HEK293 (cell line): ENCODE data around the gene SLC28A2.
"Not testable (repeated sequence)": the region's sequence is repeated elsewhere in the genome, so short reads cannot be mapped to it uniquely, and the experiment has no call there.

ENCODE experiments used
- CTCF ChIA-PET: fragments of 350-600 bp; formaldehyde crosslinking; extraction: SDS; loops from one replicate; lab custom pipeline; 2021; ENCODE audit warnings: antibody characterized with exemption; lab: Yijun Ruan, JAX
- POLR2A ChIA-PET: fragments of 300-600 bp; formaldehyde crosslinking; extraction: SDS; loops from one replicate; lab custom pipeline; 2020; ENCODE audit warnings: antibody characterized with exemption, inconsistent platforms; lab: Yijun Ruan, JAX
- H3K27ac ChIP-seq: fragments of 200-500 bp; sonication (Bioruptor generic); 2 replicates; pipeline ENCODE4 v1.5.1; 2014; ENCODE audit warnings: low read depth, low read length, control low read depth, inconsistent platforms; ENCODE audit errors: extremely low read depth
- H3K36me3 ChIP-seq, 2 experiments: fragments of 200-500 bp in 1 of 2; sonication (Bioruptor generic) in 1 of 2; 1 replicate in 1 of 2; 2 replicates in 1 of 2; pipeline ENCODE4 v1.5.1; 2014 to 2017; ENCODE audit warnings: inconsistent platforms in 2 of 2, low read length in 2 of 2; ENCODE audit not compliant: control insufficient read depth in 2 of 2, insufficient read depth in 1 of 2
- H3K4me1 ChIP-seq: fragments of 200-500 bp; sonication (Bioruptor generic); 2 replicates; pipeline ENCODE4 v1.5.1; 2014; ENCODE audit warnings: mild to moderate bottlenecking, low read length, inconsistent platforms; ENCODE audit not compliant: control insufficient read depth, insufficient read depth
- H3K4me3 ChIP-seq: 2 replicates; pipeline ENCODE4 v1.5.1; 2011; ENCODE audit warnings: low read depth, mild to moderate bottlenecking, control low read depth, low read length, moderate library complexity
- H3K9me3 ChIP-seq: fragments of 200-500 bp; sonication (Bioruptor generic); 2 replicates; pipeline ENCODE4 v1.5.1; 2014; ENCODE audit warnings: low read depth, low read length, inconsistent platforms; ENCODE audit not compliant: control insufficient read depth, insufficient read depth
- FEZF1 ChIP-seq: fragments of 450-650 bp; formaldehyde crosslinking; IDR thresholded peaks from 2 replicates; pipeline ENCODE4 v1.5.1; 2016; ENCODE audit warnings: missing biosample characterization, missing genetic modification characterization
- SETDB1 ChIP-seq: IDR thresholded peaks from one replicate; pipeline ENCODE4 v1.6.1; 2017; ENCODE audit warnings: mild to moderate bottlenecking, low read length, moderate library complexity, mixed read lengths; ENCODE audit not compliant: insufficient read length
- ZBTB21 ChIP-seq: fragments of 450-650 bp; formaldehyde crosslinking; IDR thresholded peaks from 2 replicates; pipeline ENCODE4 v1.5.1; 2017; ENCODE audit warnings: missing biosample characterization, missing genetic modification characterization
- ZFP41 ChIP-seq: fragments of 450-650 bp; formaldehyde crosslinking; IDR thresholded peaks from 2 replicates; pipeline ENCODE4 v1.5.1; 2016; ENCODE audit warnings: missing biosample characterization, missing genetic modification characterization, borderline replicate concordance
- ZNF121 ChIP-seq: fragments of 450-650 bp; formaldehyde crosslinking; IDR thresholded peaks from 2 replicates; pipeline ENCODE4 v1.5.1; 2016; ENCODE audit warnings: missing biosample characterization, missing genetic modification characterization
- ZNF157 ChIP-seq: fragments of 450-650 bp; formaldehyde crosslinking; IDR thresholded peaks from 2 replicates; pipeline ENCODE4 v1.5.1; 2016; ENCODE audit warnings: missing biosample characterization, missing genetic modification characterization
- ZNF221 ChIP-seq: fragments of 450-650 bp; formaldehyde crosslinking; IDR thresholded peaks from 2 replicates; pipeline ENCODE4 v1.5.1; 2017; ENCODE audit warnings: missing biosample characterization, missing genetic modification characterization, borderline replicate concordance
- ZNF292 ChIP-seq: fragments of 450-650 bp; formaldehyde crosslinking; IDR thresholded peaks from 2 replicates; pipeline ENCODE4 v1.5.1; 2016; ENCODE audit warnings: low read depth, missing biosample characterization, missing genetic modification characterization, borderline replicate concordance
- ZNF302 ChIP-seq: fragments of 450-650 bp; formaldehyde crosslinking; IDR thresholded peaks from 2 replicates; pipeline ENCODE4 v1.5.1; 2016; ENCODE audit warnings: missing biosample characterization, missing genetic modification characterization, low read depth
- ZNF473 ChIP-seq: fragments of 450-650 bp; formaldehyde crosslinking; IDR thresholded peaks from 2 replicates; pipeline ENCODE4 v1.5.1; 2017; ENCODE audit warnings: missing biosample characterization, missing genetic modification characterization
- ZNF530 ChIP-seq: fragments of 450-650 bp; formaldehyde crosslinking; IDR thresholded peaks from 2 replicates; pipeline ENCODE4 v1.5.1; 2016; ENCODE audit warnings: low read depth, missing biosample characterization, missing genetic modification characterization
- ZNF544 ChIP-seq: fragments of 450-650 bp; formaldehyde crosslinking; IDR thresholded peaks from 2 replicates; pipeline ENCODE4 v1.5.0; 2017; ENCODE audit warnings: missing biosample characterization, missing genetic modification characterization
- ZNF548 ChIP-seq: fragments of 450-650 bp; formaldehyde crosslinking; IDR thresholded peaks from 2 replicates; pipeline ENCODE4 v1.5.1; 2016; ENCODE audit warnings: missing biosample characterization, missing genetic modification characterization
- ZNF549 ChIP-seq: fragments of 450-650 bp; IDR thresholded peaks from 2 replicates; pipeline ENCODE4 v1.5.1; 2018; ENCODE audit warnings: missing biosample characterization, missing genetic modification characterization, mild to moderate bottlenecking, inconsistent platforms, moderate library complexity
- ZNF571 ChIP-seq: fragments of 450-650 bp; formaldehyde crosslinking; IDR thresholded peaks from 2 replicates; pipeline ENCODE4 v1.5.0; 2017; ENCODE audit warnings: missing biosample characterization, missing genetic modification characterization
- ZNF621 ChIP-seq: fragments of 450-650 bp; formaldehyde crosslinking; IDR thresholded peaks from 2 replicates; pipeline ENCODE4 v1.5.1; 2017; ENCODE audit warnings: missing biosample characterization, missing genetic modification characterization
- ZNF623 ChIP-seq: fragments of 450-650 bp; formaldehyde crosslinking; IDR thresholded peaks from 2 replicates; pipeline ENCODE4 v1.5.1; 2016; ENCODE audit warnings: missing biosample characterization, missing genetic modification characterization
- ZNF677 ChIP-seq: fragments of 450-650 bp; IDR thresholded peaks from 2 replicates; pipeline ENCODE4 v1.5.0; 2018; ENCODE audit warnings: missing biosample characterization, mild to moderate bottlenecking, missing genetic modification characterization, moderate library complexity
- TF ChIP-seq, protein P1 (sequence below): fragments of 450-650 bp; formaldehyde crosslinking; IDR thresholded peaks from 2 replicates; pipeline ENCODE4 v1.5.1; 2017; ENCODE audit warnings: missing biosample characterization, missing genetic modification characterization
- TF ChIP-seq, protein P2 (sequence below): fragments of 450-650 bp; formaldehyde crosslinking; IDR thresholded peaks from 2 replicates; pipeline ENCODE4 v1.5.1; 2016; ENCODE audit warnings: missing biosample characterization, missing genetic modification characterization
- TF ChIP-seq, protein P3 (sequence below): fragments of 450-650 bp; formaldehyde crosslinking; IDR thresholded peaks from 2 replicates; pipeline ENCODE4 v1.5.1; 2016; ENCODE audit warnings: missing biosample characterization, missing genetic modification characterization

The SLC28A2 gene

DNA sequence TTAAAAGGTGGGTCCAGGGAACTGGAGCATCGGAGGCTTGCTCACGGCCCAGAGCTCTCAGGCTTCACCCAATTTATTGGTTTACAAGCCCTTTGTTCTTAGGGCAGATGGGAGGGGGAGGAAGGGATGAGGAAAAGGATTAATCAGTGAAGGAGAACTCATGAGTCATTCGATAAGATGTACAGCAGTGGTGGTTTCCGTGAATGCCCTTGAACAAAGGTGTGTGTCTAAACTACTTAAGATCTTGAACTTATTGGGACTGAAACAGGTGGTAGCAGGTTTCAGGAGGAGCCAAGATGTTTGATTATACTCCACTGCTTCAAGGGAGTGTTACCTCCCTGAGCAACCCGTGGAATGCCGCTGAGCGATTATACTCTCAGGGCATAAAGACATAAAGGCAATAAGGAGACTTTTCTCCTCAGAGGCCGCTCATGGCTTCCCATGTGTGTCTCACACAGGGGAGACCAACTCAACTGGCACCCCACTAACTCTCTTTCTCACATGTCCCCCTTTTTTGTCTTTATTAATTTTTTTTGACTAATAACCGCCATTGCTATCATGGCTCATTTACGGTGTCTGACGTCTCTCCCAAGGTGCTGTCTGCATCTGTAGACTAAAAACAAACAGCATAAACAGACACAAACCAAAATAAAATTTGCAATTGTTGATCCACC lies 17.3 kb upstream of the SLC28A2 start:
- TF ChIP-seq ZFP41 (tag by site-specific recombination), result no peak
- no peak for TF ChIP-seq ZNF157
- no peak for TF ChIP-seq ZNF571 (tag by site-specific recombination)
- TF ChIP-seq, protein P1, sequence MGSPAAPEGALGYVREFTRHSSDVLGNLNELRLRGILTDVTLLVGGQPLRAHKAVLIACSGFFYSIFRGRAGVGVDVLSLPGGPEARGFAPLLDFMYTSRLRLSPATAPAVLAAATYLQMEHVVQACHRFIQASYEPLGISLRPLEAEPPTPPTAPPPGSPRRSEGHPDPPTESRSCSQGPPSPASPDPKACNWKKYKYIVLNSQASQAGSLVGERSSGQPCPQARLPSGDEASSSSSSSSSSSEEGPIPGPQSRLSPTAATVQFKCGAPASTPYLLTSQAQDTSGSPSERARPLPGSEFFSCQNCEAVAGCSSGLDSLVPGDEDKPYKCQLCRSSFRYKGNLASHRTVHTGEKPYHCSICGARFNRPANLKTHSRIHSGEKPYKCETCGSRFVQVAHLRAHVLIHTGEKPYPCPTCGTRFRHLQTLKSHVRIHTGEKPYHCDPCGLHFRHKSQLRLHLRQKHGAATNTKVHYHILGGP (tag by site-specific recombination), result no peak
- TF ChIP-seq ZNF623 (tag by site-specific recombination), result no peak
- TF ChIP-seq ZNF548 (tag by site-specific recombination), result no peak
- TF ChIP-seq, protein P2, sequence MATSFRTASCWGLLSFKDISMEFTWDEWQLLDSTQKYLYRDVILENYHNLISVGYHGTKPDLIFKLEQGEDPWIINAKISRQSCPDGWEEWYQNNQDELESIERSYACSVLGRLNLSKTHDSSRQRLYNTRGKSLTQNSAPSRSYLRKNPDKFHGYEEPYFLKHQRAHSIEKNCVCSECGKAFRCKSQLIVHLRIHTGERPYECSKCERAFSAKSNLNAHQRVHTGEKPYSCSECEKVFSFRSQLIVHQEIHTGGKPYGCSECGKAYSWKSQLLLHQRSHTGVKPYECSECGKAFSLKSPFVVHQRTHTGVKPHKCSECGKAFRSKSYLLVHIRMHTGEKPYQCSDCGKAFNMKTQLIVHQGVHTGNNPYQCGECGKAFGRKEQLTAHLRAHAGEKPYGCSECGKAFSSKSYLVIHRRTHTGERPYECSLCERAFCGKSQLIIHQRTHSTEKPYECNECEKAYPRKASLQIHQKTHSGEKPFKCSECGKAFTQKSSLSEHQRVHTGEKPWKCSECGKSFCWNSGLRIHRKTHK (tag by site-specific recombination), result no peak
- TF ChIP-seq ZNF473 (tag by site-specific recombination), result no peak
- TF ChIP-seq ZBTB21 (tag by site-specific recombination), result no peak
- no peak for TF ChIP-seq ZNF549
- TF ChIP-seq ZNF121 (tag by site-specific recombination), result no peak
- no peak for TF ChIP-seq ZNF292
- no peak for TF ChIP-seq ZNF221
- TF ChIP-seq ZNF530 (tag by site-specific recombination), result no peak
- TF ChIP-seq FEZF1 (tag by site-specific recombination), result no peak
- TF ChIP-seq ZNF677 (tag by site-specific recombination), result no peak
- no peak for TF ChIP-seq ZNF544 (tag by site-specific recombination)
- TF ChIP-seq ZNF621 (tag by site-specific recombination), result no peak
- TF ChIP-seq ZNF302 (tag by site-specific recombination), result no peak
- POLR2A ChIA-PET, result no interaction called here
- no peaks in the 10 kb centered on the region for H3K4me1 ChIP-seq
- H3K36me3 ChIP-seq, result no peaks in the 10 kb centered on the region
- H3K4me3 ChIP-seq, result no peak overlapping the region
- CTCF ChIA-PET, result no interaction called here
- H3K27ac ChIP-seq, result no peak overlapping the region
- no peaks in the 10 kb centered on the region for H3K9me3 ChIP-seq

DNA sequence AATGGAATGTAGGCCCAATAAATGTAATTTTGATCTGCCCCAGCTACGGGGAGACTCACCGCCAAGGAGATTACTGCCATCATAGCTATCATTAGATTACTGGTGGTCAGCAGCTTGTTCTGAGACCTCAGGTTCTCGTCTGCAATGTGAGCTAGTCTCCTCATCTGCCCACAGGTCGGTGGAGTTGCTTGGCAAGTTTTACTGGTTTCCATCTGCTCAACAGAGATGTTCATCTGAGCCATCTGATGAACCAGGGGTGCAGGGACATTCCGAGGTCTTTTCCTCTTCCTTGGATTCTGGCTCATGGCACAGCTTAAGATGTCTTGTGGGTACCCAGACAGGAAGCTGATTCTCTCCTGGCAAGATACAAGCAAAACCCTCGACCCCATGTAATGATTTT lies 15.2 kb upstream of the SLC28A2 start:
- H3K4me1 ChIP-seq, POLR2A ChIA-PET, H3K9me3 ChIP-seq, H3K36me3 ChIP-seq, H3K4me3 ChIP-seq, H3K27ac ChIP-seq: not testable (repeated sequence)
- CTCF ChIA-PET, result interaction anchor here (1.0 to 2.0 kb wide), 2 partner anchors 12 to 32 kb away, joined by 4 to 7 read pairs; no protein-coding TSS in a partner anchor

DNA sequence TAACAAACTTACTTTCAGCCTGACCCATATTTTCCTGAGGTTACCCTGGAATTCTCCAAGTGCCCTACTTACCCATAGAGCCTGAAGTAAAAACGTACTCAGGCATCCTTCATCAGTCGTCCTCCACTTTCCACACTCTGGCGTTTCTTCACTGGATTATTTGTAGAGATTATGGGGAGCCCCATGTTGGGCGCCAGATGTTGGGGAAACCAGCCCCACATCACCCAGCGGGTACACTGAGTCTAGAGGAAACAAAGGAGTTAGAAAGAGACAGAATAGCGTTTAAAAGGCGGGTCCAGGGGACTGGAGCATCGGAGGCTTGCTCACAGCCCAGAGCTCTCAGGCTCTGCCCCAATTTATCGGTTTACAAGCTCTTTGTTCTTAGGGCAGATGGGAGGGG lies 9.7 kb upstream of the SLC28A2 start:
- Histone ChIP-seq H3K27ac (no peak overlapping the region), H3K9me3 (no peaks in the 10 kb centered on the region), H3K4me3 (no peak overlapping the region), H3K4me1 (no peaks in the 10 kb centered on the region)
- peak; percentile 84 for TF ChIP-seq SETDB1
- TF ChIP-seq, protein P3, sequence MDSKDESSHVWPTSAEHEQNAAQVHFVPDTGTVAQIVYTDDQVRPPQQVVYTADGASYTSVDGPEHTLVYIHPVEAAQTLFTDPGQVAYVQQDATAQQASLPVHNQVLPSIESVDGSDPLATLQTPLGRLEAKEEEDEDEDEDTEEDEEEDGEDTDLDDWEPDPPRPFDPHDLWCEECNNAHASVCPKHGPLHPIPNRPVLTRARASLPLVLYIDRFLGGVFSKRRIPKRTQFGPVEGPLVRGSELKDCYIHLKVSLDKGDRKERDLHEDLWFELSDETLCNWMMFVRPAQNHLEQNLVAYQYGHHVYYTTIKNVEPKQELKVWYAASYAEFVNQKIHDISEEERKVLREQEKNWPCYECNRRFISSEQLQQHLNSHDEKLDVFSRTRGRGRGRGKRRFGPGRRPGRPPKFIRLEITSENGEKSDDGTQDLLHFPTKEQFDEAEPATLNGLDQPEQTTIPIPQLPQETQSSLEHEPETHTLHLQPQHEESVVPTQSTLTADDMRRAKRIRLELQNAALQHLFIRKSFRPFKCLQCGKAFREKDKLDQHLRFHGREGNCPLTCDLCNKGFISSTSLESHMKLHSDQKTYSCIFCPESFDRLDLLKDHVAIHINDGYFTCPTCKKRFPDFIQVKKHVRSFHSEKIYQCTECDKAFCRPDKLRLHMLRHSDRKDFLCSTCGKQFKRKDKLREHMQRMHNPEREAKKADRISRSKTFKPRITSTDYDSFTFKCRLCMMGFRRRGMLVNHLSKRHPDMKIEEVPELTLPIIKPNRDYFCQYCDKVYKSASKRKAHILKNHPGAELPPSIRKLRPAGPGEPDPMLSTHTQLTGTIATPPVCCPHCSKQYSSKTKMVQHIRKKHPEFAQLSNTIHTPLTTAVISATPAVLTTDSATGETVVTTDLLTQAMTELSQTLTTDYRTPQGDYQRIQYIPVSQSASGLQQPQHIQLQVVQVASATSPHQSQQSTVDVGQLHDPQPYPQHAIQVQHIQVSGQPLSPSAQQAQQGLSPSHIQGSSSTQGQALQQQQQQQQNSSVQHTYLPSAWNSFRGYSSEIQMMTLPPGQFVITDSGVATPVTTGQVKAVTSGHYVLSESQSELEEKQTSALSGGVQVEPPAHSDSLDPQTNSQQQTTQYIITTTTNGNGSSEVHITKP (tag by site-specific recombination), result no peak
- TF ChIP-seq, all 188 proteins: peak for 1
- no peaks in the 10 kb centered on the region for H3K36me3 ChIP-seq
- ChIA-PET POLR2A (no interaction called here), CTCF (interaction anchor here (0.6 to 1.1 kb wide), 2 partner anchors 11 to 175 kb away, joined by 3 read pairs; no protein-coding TSS in a partner anchor)
